A673 (cell line): ENCODE results near the gene CIROP.

Experiments used
- EZH2 ChIP-seq: fragments of 200-600 bp; sonication (generic); IDR thresholded peaks from 2 replicates; pipeline ENCODE4 v1.6.1; 2017; ENCODE audit warnings: borderline replicate concordance, low read depth, mild to moderate bottlenecking, mixed read lengths, antibody characterized with exemption, low read length; ENCODE audit not compliant: poor library complexity, severe bottlenecking
- TF ChIP-seq, protein P1 (sequence below): fragments of 300-800, 200-600 bp; sonication (generic); conservative IDR thresholded peaks from 2 replicates; pipeline ENCODE4 v1.5.1; 2017; ENCODE audit warnings: low read depth, mild to moderate bottlenecking, antibody characterized with exemption, low read length, moderate library complexity, mixed read lengths

DNA sequence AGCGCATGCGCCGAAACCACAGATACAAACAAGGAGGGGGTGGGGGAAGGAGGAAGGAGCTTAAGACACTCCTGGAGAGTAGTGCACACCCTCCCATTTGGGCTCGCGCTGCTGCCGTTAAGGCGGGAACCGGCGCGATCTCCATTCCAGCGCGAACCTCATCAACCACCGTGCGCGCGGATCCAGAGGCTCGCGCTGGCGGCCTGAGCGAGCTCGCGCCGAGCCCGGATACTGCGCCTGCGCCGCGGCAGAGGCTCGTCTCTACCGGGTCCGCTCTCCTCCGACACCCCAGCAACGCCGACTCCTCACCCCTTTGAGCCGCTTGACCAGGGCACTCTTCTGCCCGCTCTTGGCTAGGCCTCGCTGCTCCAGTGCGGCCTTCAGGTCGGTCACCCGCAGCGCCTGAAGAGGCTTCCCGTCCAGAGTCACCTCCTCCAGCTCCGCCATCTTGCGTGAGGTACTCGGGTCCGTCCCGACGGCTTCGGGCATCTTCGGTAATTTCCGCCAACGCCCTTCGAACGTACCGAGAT is 10.1 kb downstream of the CIROP start, which contains the start of gene ACIN1:
- TF ChIP-seq, protein P1, sequence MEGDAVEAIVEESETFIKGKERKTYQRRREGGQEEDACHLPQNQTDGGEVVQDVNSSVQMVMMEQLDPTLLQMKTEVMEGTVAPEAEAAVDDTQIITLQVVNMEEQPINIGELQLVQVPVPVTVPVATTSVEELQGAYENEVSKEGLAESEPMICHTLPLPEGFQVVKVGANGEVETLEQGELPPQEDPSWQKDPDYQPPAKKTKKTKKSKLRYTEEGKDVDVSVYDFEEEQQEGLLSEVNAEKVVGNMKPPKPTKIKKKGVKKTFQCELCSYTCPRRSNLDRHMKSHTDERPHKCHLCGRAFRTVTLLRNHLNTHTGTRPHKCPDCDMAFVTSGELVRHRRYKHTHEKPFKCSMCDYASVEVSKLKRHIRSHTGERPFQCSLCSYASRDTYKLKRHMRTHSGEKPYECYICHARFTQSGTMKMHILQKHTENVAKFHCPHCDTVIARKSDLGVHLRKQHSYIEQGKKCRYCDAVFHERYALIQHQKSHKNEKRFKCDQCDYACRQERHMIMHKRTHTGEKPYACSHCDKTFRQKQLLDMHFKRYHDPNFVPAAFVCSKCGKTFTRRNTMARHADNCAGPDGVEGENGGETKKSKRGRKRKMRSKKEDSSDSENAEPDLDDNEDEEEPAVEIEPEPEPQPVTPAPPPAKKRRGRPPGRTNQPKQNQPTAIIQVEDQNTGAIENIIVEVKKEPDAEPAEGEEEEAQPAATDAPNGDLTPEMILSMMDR = no peak
- no peak for TF ChIP-seq EZH2
